Measurements from ENCODE around the gene GRID1. TPM values are rescaled to one million over a fixed set of nuclear protein-coding genes. Genes with fewer than 3 reads are reported as not detected.

GRID1 gene
- total RNA-seq, 1 donor from 2014 or later, result 0.60 TPM

GRCh38 chr10:86123715-86124114 is 242.9 kb downstream of the GRID1 start:
- no peak for TF ChIP-seq CTCF (IDR thresholded peaks at IDR 0.05)
- no peaks in the 10 kb centered on the region for H3K4me1 Mint-ChIP-seq (ENCODE audit: low read depth)
- H3K27me3 Mint-ChIP-seq (ENCODE audit: low read depth), result peaks cover under 1% of the 10 kb centered on the region
- no peaks in the 10 kb centered on the region for H3K36me3 Mint-ChIP-seq (ENCODE audit: low read depth)
- peaks cover under 1% of the 10 kb centered on the region for H3K9me3 Mint-ChIP-seq (ENCODE audit: low read depth)
- peak; percentile 79 for DNase-seq (ENCODE audit: low spot score)
- no peak overlapping the region for H3K27ac Mint-ChIP-seq (ENCODE audit: unreplicated experiment)
- no peak overlapping the region for H3K4me3 Mint-ChIP-seq (ENCODE audit: unreplicated experiment)

GRCh38 chr10:86123304-86123703 is 243.3 kb downstream of the GRID1 start:
- Mint-ChIP-seq H3K36me3 (ENCODE audit: low read depth) (no peaks in the 10 kb centered on the region), H3K4me3 (ENCODE audit: unreplicated experiment) (no peak overlapping the region), H3K27ac (ENCODE audit: unreplicated experiment) (no peak overlapping the region), H3K4me1 (ENCODE audit: low read depth) (no peaks in the 10 kb centered on the region), H3K9me3 (ENCODE audit: low read depth) (peaks cover 2% of the 10 kb centered on the region), H3K27me3 (ENCODE audit: low read depth) (peaks cover 1% of the 10 kb centered on the region)
- peak; percentile 29 for DNase-seq (ENCODE audit: low spot score)
- no peak for TF ChIP-seq CTCF (IDR thresholded peaks at IDR 0.05)

DNA sequence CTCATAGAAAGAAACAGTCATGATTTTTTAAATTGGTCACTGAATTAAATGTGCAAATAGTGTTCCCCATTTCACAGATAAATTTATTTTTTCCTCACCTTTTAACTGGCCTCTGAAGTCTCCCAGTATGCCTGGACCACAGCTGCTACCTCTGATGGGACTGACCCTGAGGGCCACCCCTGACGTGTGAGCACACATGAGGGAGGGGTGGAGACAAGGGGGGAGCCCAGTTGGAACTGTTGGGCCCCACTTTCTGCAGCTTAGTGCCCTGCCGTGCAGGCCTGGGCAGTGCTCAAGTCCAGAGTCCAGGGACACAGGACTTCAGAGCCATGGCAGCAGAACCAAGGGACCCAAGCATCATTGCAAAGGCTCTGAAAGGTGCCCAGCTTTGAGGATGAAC is 243.9 kb downstream of the GRID1 start:
- DNase-seq (ENCODE audit: low spot score), result peak; percentile 52
- Mint-ChIP-seq H3K4me3 (ENCODE audit: unreplicated experiment) (no peak overlapping the region), H3K36me3 (ENCODE audit: low read depth) (no peaks in the 10 kb centered on the region), H3K27me3 (ENCODE audit: low read depth) (peaks cover 1% of the 10 kb centered on the region), H3K27ac (ENCODE audit: unreplicated experiment) (no peak overlapping the region), H3K9me3 (ENCODE audit: low read depth) (peaks cover 2% of the 10 kb centered on the region), H3K4me1 (ENCODE audit: low read depth) (no peaks in the 10 kb centered on the region)
- no peak for TF ChIP-seq CTCF (IDR thresholded peaks at IDR 0.05)

GRCh38 chr10:86121200-86121599 is 245.4 kb downstream of the GRID1 start:
- DNase-seq (ENCODE audit: low spot score), result no peak
- Mint-ChIP-seq H3K4me3 (ENCODE audit: unreplicated experiment) (no peak overlapping the region), H3K27ac (ENCODE audit: unreplicated experiment) (no peak overlapping the region), H3K9me3 (ENCODE audit: low read depth) (peaks cover 2% of the 10 kb centered on the region), H3K4me1 (ENCODE audit: low read depth) (no peaks in the 10 kb centered on the region), H3K36me3 (ENCODE audit: low read depth) (no peaks in the 10 kb centered on the region), H3K27me3 (ENCODE audit: low read depth) (peaks cover 1% of the 10 kb centered on the region)
- TF ChIP-seq CTCF (IDR thresholded peaks at IDR 0.05), result no peak

DNA sequence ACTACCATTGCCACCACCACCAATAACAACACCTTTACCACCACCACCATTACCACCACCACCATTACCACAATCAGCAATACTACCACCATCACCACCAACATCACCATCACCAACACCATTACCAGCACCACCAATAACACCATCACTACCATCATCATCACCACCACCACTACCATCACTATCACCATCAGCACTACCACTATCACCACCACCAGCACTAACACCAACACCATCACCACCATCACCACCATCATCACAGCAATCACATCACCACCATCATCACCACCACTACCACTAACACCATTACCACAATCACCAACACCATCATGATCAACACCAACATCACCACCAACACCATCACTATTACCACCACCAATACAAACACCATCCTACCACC is 249.5 kb downstream of the GRID1 start:
- Mint-ChIP-seq H3K27ac (ENCODE audit: unreplicated experiment) (no peak overlapping the region), H3K36me3 (ENCODE audit: low read depth) (no peaks in the 10 kb centered on the region), H3K4me3 (ENCODE audit: unreplicated experiment) (no peak overlapping the region), H3K27me3 (ENCODE audit: low read depth) (peaks cover 1% of the 10 kb centered on the region), H3K9me3 (ENCODE audit: low read depth) (peaks cover 2% of the 10 kb centered on the region), H3K4me1 (ENCODE audit: low read depth) (no peaks in the 10 kb centered on the region)
- TF ChIP-seq CTCF (IDR thresholded peaks at IDR 0.05), result no peak
- DNase-seq (ENCODE audit: low spot score), result no peak
